C4-2B (cell line): ENCODE measurements around the gene CUX1.

Experiments
- CTCF ChIP-seq: fragments of 450-650 bp; conservative IDR thresholded peaks from 2 replicates; pipeline ENCODE4 v1.5.1; 2017; ENCODE audit warnings: mild to moderate bottlenecking
- ZFX ChIP-seq: fragments of 450-650 bp; IDR thresholded peaks from 2 replicates; pipeline ENCODE4 v1.6.1; 2017

GRCh38 chr7:102000123-102000522 lies 182.7 kb downstream of the CUX1 start:
- no peak for TF ChIP-seq CTCF
- no peak for TF ChIP-seq ZFX
